Mesendoderm (in vitro differentiated cells): Measurements from ENCODE around the gene KCNB1.

ENCODE experiments used
- DNase-seq: peaks from one replicate; pipeline ENCODE4 v3.0.0; 2013
- H2AK5ac ChIP-seq: 2 replicates; pipeline ENCODE4 v1.6.1; 2013; ENCODE audit warnings: low read length, inconsistent platforms
- H2BK120ac ChIP-seq: 2 replicates; pipeline ENCODE4 v1.6.1; 2013; ENCODE audit warnings: low read depth, mild to moderate bottlenecking, low read length, moderate library complexity, mixed read lengths
- H2BK15ac ChIP-seq: replicated peaks from 2 replicates; pipeline ENCODE4 v1.6.1; 2013; ENCODE audit warnings: low read depth, mild to moderate bottlenecking, moderate library complexity
- H2BK5ac ChIP-seq: 2 replicates; pipeline ENCODE4 v1.6.1; 2013; ENCODE audit warnings: low read length, inconsistent platforms
- H3K18ac ChIP-seq: 2 replicates; pipeline ENCODE4 v1.6.1; 2013; ENCODE audit warnings: mild to moderate bottlenecking, low read length, mixed read lengths
- H3K23ac ChIP-seq: one replicate; pipeline ENCODE4 v1.6.1; 2013; ENCODE audit warnings: low read length
- H3K27ac ChIP-seq: 2 replicates; pipeline ENCODE4 v1.5.1; 2013; ENCODE audit warnings: low read depth, mild to moderate bottlenecking, inconsistent platforms, low read length, moderate library complexity
- H3K27me3 ChIP-seq: 2 replicates; pipeline ENCODE4 v1.6.1; 2013; ENCODE audit warnings: low read length, control low read depth, mild to moderate bottlenecking, inconsistent platforms; ENCODE audit not compliant: insufficient read depth, poor library complexity
- H3K36me3 ChIP-seq: 2 replicates; pipeline ENCODE4 v1.6.1; 2013; ENCODE audit warnings: low read length, inconsistent platforms; ENCODE audit not compliant: control insufficient read depth, insufficient read depth
- H3K4ac ChIP-seq: one replicate; pipeline ENCODE4 v1.6.1; 2013; ENCODE audit warnings: low read depth, mild to moderate bottlenecking, low read length, moderate library complexity
- H3K4me1 ChIP-seq: 2 replicates; pipeline ENCODE4 v1.6.1; 2013; ENCODE audit warnings: low read depth, low read length, inconsistent platforms; ENCODE audit not compliant: control insufficient read depth
- H3K4me2 ChIP-seq: 2 replicates; pipeline ENCODE4 v1.6.1; 2013; ENCODE audit warnings: low read length
- H3K4me3 ChIP-seq: 2 replicates; pipeline ENCODE4 v1.5.1; 2013; ENCODE audit warnings: mild to moderate bottlenecking, low read length
- H3K56ac ChIP-seq: one replicate; pipeline ENCODE4 v1.6.1; 2013; ENCODE audit warnings: low read length
- H3K79me1 ChIP-seq: 2 replicates; pipeline ENCODE4 v1.6.1; 2013; ENCODE audit warnings: low read length, inconsistent platforms
- H3K79me2 ChIP-seq: 2 replicates; pipeline ENCODE4 v1.6.1; 2013; ENCODE audit warnings: mild to moderate bottlenecking, low read length; ENCODE audit not compliant: control insufficient read depth, insufficient read depth
- H3K9ac ChIP-seq: 2 replicates; pipeline ENCODE4 v1.6.1; 2013; ENCODE audit warnings: low read length, inconsistent platforms
- H4K5ac ChIP-seq: one replicate; pipeline ENCODE4 v1.6.1; 2013; ENCODE audit warnings: low read length
- H4K8ac ChIP-seq: one replicate; pipeline ENCODE4 v1.6.1; 2013; ENCODE audit warnings: low read depth, mild to moderate bottlenecking, control low read depth, low read length, moderate library complexity
- WGBS: extraction: QIAGEN DNeasy Blood & Tissue Kit; methylation state at CpG from one replicate; pipeline ENCODE4 v1.1.7; 2013; ENCODE audit warnings: low lambda C conversion rate, missing lambda C conversion rate; ENCODE audit not compliant: insufficient coverage; ENCODE audit errors: extremely low coverage; 5-methylcytosine and 5-hydroxymethylcytosine counted together

The KCNB1 gene

GRCh38 chr20:49361862-49362660, 120.4 kb downstream of the KCNB1 start:
- no peak overlapping the region for H3K4me3 ChIP-seq
- H3K4me2 ChIP-seq: no peak overlapping the region
- no peak overlapping the region for H3K56ac ChIP-seq
- H3K9ac ChIP-seq: no peak overlapping the region
- no peak overlapping the region for H2BK120ac ChIP-seq
- no peaks in the 10 kb centered on the region for H3K36me3 ChIP-seq
- no peak overlapping the region for H3K4ac ChIP-seq
- H2BK15ac ChIP-seq: no peak overlapping the region
- no peak overlapping the region for H2AK5ac ChIP-seq
- no peaks in the 10 kb centered on the region for H3K4me1 ChIP-seq
- H3K18ac ChIP-seq: no peak overlapping the region
- no peak for DNase-seq
- no peaks in the 10 kb centered on the region for H3K79me1 ChIP-seq
- no peaks in the 10 kb centered on the region for H3K27me3 ChIP-seq
- H4K5ac ChIP-seq: no peak overlapping the region
- H3K23ac ChIP-seq: no peak overlapping the region
- WGBS: no CpG with 5 or more reads among the region's 4 CpGs
- H2BK5ac ChIP-seq: no peak overlapping the region
- H4K8ac ChIP-seq: no peak overlapping the region
- no peak overlapping the region for H3K27ac ChIP-seq
- no peaks in the 10 kb centered on the region for H3K79me2 ChIP-seq

- no peaks in the 10 kb centered on the region for H3K27me3 ChIP-seq
- no peak overlapping the region for H3K4ac ChIP-seq
- H2AK5ac ChIP-seq: no peak overlapping the region
- WGBS: no CpG with 5 or more reads among the region's 6 CpGs
- H3K56ac ChIP-seq: no peak overlapping the region
- H3K79me1 ChIP-seq: no peaks in the 10 kb centered on the region
- no peak overlapping the region for H3K23ac ChIP-seq
- H4K5ac ChIP-seq: no peak overlapping the region
- no peak overlapping the region for H3K4me3 ChIP-seq
- no peak for DNase-seq
- H3K36me3 ChIP-seq: no peaks in the 10 kb centered on the region
- H3K18ac ChIP-seq: no peak overlapping the region
- H3K27ac ChIP-seq: no peak overlapping the region
- no peak overlapping the region for H3K9ac ChIP-seq
- H2BK120ac ChIP-seq: no peak overlapping the region
- no peak overlapping the region for H2BK5ac ChIP-seq
- no peaks in the 10 kb centered on the region for H3K79me2 ChIP-seq
- no peak overlapping the region for H3K4me2 ChIP-seq
- H3K4me1 ChIP-seq: no peaks in the 10 kb centered on the region
- no peak overlapping the region for H4K8ac ChIP-seq
- H2BK15ac ChIP-seq: no peak overlapping the region
These were observed 122.1 kb downstream of the KCNB1 start for GRCh38 chr20:49360242-49360968.

DNA sequence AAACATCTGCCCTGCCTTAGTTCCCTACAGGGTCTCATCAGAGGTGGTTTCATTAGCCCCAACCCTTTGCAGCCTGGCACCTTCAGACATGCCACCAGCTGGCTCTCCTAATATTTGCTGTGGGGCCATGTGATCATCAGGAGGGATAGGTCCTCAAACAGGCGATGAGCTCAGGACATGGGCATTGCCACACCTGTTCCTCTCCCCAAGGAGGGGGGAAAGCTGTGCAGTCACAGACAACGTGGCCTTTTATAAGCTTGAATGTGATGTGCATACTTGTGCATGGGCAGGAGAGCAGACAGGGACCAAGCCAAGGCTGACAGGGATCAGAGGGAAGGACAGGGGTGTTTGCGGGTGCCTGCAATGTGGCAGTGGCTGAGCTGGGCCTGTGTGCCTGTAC, 125.8 kb downstream of the KCNB1 start:
- H3K36me3 ChIP-seq: no peaks in the 10 kb centered on the region
- H3K18ac ChIP-seq: no peak overlapping the region
- no CpG with 5 or more reads among the region's 3 CpGs for WGBS
- H3K4me3 ChIP-seq: no peak overlapping the region
- no peak overlapping the region for H3K4ac ChIP-seq
- H2BK15ac ChIP-seq: no peak overlapping the region
- DNase-seq: no peak
- H2AK5ac ChIP-seq: no peak overlapping the region
- H2BK5ac ChIP-seq: no peak overlapping the region
- H4K5ac ChIP-seq: no peak overlapping the region
- no peaks in the 10 kb centered on the region for H3K4me1 ChIP-seq
- H3K79me1 ChIP-seq: no peaks in the 10 kb centered on the region
- no peaks in the 10 kb centered on the region for H3K27me3 ChIP-seq
- no peaks in the 10 kb centered on the region for H3K79me2 ChIP-seq
- H2BK120ac ChIP-seq: no peak overlapping the region
- H3K23ac ChIP-seq: no peak overlapping the region
- H3K4me2 ChIP-seq: no peak overlapping the region
- H3K9ac ChIP-seq: no peak overlapping the region
- no peak overlapping the region for H4K8ac ChIP-seq
- H3K27ac ChIP-seq: no peak overlapping the region
- H3K56ac ChIP-seq: no peak overlapping the region

DNA sequence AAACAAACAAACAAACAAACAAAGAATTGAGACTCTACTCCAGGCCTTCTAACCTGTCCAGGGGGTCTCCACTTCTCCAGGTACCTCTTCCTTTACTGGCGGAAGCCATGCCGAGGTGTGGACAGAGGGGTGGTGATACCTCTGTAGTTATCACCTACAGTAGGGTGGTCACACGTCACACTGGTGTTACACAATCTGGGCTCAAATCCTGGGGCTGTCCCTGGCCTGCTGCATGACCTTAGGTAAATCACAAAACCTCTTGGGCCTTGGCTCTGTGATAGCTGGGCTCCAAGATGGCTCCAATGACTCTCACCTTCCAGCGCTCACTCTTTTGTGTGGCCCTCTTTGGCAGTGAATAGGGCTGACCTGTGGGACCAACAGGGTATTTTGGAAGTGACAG, 127.8 kb downstream of the KCNB1 start:
- H2BK5ac ChIP-seq: no peak overlapping the region
- H3K36me3 ChIP-seq: no peaks in the 10 kb centered on the region
- H2AK5ac ChIP-seq: no peak overlapping the region
- WGBS: no CpG with 5 or more reads among the region's 4 CpGs
- H3K79me1 ChIP-seq: no peaks in the 10 kb centered on the region
- H3K4ac ChIP-seq: no peak overlapping the region
- H3K56ac ChIP-seq: no peak overlapping the region
- H3K27ac ChIP-seq: no peak overlapping the region
- no peaks in the 10 kb centered on the region for H3K79me2 ChIP-seq
- H3K23ac ChIP-seq: no peak overlapping the region
- no peaks in the 10 kb centered on the region for H3K4me1 ChIP-seq
- no peak for DNase-seq
- H4K5ac ChIP-seq: no peak overlapping the region
- H2BK15ac ChIP-seq: no peak overlapping the region
- no peak overlapping the region for H2BK120ac ChIP-seq
- no peak overlapping the region for H3K18ac ChIP-seq
- no peak overlapping the region for H3K9ac ChIP-seq
- H3K27me3 ChIP-seq: no peaks in the 10 kb centered on the region
- no peak overlapping the region for H3K4me3 ChIP-seq
- no peak overlapping the region for H3K4me2 ChIP-seq
- H4K8ac ChIP-seq: no peak overlapping the region

GRCh38 chr20:49353348-49353747, 129.1 kb downstream of the KCNB1 start:
- Histone ChIP-seq H2BK120ac (no peak overlapping the region), H2BK5ac (no peak overlapping the region), H3K9ac (no peak overlapping the region), H4K5ac (no peak overlapping the region), H2AK5ac (no peak overlapping the region), H3K27ac (no peak overlapping the region), H3K27me3 (no peaks in the 10 kb centered on the region), H3K4me1 (no peaks in the 10 kb centered on the region), H3K4me2 (no peak overlapping the region), H3K79me1 (no peaks in the 10 kb centered on the region), H3K56ac (no peak overlapping the region), H3K79me2 (no peaks in the 10 kb centered on the region), H2BK15ac (no peak overlapping the region), H3K4ac (no peak overlapping the region), H3K18ac (no peak overlapping the region), H3K23ac (no peak overlapping the region), H3K36me3 (no peaks in the 10 kb centered on the region), H4K8ac (no peak overlapping the region), H3K4me3 (no peak overlapping the region)
- WGBS: no CpG with 5 or more reads among the region's 4 CpGs
- no peak for DNase-seq
